Fibroblast of peridontal ligament (primary cell): ENCODE results near the gene GLRX2.

Experiments
- DNase-seq: peaks from one replicate; pipeline ENCODE4 v3.0.0-alpha.2; 2010; ENCODE audit errors: extremely low read depth

Gene GLRX2

DNA sequence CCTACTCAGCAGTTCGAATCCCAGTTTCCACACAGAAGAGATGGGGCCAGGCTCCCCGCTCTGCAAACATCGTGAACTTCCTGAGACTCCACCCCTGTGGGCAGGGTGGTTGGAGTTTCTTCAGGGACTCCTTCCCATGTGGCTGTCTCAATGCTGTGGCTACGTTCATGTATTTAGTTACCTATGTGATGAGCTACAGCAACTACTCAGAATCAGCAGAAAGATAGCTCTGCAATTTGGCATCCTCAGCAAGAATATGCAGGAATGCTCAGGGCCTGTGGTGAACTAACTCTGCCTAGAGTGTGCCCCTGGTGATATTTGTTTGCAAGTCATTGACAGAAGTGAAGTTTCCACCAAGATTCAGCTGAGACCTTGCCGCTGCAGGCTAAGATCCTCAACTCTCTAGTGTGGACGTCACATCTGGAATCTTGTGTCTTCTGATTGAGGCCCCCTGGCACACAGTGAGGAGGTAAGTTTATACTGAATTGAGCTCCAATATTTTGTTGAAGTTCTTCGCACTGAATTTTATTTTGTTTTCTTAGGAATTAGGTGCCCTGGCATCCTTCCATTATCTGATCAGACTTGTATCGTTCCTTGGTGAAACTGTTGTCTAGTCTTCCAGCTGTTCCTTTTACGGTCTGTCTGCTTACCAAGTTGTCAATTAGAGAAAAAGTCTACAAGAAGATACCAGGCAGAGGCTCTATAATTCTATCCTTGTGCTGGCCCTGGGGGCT, 8.2 kb upstream of the GLRX2 start:
- no peak for DNase-seq

DNA sequence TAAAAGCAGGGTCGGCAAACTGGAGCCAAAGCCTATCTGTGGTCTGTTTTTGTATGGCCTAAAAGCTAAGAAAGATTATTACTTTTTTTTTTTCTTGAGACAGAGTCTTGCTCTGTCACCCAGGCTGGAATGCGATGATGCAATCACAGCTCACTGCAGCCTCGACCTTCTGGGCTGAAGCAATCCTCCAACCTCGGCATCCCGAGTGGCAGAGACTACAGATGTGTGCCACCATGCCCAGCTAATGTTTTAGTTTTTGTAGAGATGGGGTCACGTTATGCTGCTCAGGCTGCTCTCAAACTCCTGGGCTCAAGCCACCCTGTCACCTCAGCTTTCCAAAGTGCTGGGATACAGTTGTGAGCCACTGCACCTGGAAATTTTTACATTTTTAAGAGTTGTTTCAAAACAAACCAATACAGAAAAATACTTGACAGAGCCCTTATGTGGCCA, 6.5 kb upstream of the GLRX2 start:
- DNase-seq = peak; percentile 86

DNA sequence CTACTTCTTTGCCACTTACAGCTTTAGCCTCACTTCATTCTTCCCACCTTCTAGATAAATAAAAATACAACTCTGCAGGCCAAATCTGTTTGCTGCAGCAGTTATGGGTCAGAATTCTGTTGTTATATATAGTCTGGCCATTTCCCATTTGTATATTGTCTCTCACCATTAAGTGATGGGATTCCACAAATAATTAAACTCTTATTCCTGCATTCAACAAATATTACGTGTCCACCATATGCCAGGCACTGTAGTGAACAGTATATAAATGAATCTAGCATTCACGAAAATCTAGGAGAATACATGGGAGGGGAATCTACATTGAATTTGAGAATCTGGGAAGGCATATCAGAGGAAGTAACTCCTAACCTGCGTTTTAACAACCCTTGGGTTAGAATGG, 5.7 kb upstream of the GLRX2 start:
- no peak for DNase-seq

DNA sequence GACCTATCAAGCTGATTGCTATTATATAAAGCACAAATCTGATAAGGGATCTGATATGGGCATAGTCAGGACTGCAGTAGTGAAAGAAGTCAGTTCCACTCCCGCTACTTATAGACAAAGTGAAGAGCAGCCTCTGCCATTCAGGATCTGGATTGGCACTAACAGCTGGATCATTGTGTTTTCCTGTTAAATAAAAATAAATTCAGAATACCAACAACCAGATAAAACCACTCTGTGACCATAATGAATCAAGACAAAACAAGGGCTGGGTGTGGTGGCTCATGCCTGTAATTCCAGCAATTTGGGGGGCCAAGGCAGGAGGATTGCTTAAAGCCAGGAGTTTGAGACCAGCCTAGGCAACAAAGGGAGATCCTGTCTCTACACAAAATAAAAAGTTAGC, 5.0 kb upstream of the GLRX2 start:
- no peak for DNase-seq

DNA sequence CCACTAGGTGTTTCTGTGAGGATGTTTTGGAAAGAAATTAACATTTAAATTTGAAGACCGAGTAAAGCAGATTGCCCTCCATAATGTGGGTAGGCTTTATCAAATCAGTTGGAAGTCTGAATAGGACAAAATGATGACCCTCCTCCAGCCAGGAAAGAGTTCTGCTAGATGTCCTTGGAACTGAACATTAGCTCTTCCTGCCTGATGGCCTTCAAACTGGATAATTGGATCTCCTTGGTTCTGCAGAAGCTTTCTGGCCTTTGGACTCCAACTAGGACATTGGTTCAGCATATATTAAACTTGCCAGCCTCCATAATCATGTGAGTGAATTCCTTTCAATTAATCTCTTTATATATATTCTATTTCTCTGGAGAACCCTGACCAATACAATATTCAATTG, 4.4 kb upstream of the GLRX2 start:
- no peak for DNase-seq

DNA sequence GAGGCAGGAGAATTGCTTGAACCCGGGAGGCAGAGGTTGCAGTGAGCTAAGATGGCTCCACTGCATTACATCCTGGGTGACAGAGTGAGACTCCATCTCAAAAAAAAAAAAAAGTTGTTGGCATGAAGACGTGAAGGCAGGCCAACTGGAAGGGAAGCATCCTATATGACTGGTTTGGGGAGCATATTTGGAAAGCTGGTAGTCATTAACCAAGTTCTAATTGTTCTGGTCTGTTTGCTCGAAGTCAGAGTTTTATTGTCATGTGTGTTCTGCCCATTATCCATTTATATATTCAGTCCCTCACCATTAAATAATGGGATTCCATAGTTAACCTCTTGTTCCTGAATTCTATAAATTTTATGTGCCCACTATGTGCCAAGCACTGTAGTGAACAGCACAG, 3.3 kb upstream of the GLRX2 start:
- no peak for DNase-seq

DNA sequence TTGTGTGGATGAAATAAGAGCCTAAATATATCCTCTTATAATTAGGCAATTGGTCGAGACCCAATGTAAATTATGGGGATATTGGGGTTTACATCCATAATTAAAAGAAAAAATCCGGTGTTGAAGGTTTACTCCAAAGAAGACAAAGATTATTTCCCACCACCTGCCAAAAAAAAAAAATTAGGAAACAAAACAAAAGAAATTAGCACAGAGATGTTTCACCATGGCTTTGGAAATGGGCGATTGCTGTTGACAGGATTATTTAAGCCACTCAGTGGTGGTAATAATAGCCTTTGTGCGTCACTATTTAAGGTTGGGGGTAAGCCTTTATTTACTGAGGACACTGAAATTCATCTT, 585 bp upstream of the GLRX2 start:
- no peak for DNase-seq

DNA sequence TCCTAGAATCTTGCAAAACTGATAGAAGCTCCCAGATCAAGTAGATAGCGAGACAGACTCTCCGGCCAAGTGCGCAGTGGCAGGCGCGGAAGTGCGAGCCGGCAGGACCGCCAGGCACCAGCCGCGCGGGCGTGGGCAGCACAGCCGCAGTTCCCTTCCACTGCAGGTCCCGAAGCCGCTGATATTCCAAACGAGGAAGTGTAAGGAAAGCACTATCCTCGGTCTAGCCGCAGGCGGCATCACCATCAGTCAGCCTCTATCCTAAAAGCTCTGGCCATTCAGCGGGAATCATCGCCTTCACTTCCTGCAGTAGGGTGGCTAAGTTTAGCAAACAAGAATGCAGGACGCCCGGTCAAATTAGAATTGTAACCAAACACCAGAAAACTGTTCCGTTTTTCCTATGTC, 710 bp downstream of the GLRX2 start:
- DNase-seq = no peak

DNA sequence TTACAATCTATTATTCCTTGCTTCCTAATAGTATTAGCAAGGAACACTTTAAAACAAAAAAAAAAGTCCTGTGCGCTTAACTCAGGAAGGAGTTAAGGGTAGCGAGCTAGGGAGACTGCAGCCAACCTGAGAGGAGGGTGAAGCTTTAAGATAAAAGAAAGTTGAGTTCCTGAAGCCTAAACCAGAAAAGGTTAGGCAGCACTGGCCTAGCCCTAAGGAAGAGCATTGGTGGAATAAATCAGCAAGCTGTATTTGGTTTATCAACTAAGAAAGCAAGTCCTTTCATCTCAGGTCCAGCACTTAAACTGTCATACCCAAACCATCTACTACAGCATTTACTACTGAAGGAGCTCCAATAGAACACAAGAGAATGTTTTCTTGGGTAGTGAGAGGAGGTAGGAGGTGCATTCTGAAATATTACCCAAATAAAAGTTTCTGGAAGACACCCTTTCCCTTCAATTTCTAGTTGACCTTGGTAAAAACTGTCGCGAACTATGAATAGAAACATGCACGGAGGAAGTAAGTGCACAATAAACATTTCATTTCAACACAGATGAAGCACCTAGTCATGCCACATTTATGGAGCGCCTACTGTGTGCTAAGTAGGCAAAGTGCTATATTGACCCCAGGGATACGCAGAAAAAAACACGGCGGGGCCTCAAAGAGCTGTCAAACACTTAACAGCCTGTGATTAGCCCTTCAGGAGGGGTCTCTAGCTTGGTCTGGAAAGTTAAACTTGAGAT, 1.3 kb downstream of the GLRX2 start:
- DNase-seq = peak; percentile 33

DNA sequence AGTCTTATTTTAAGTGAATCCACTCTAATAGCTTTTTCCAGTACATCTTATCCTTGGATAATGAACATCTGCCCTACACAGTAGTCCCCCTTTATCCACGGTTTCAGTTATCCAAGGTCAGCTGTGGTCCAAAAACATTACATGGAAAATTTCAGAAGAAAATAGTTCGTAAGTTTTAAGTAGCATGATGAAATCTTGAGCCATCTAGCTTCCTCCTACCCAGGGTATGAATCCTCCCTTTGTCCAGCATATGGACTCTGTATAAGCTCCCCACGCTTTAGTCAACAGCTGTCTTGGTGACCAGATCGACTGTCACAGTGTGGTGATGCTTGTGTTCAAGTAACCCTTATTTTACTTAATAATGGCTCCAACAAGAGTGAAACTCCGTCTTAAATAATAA, 2.6 kb downstream of the GLRX2 start:
- DNase-seq = no peak

DNA sequence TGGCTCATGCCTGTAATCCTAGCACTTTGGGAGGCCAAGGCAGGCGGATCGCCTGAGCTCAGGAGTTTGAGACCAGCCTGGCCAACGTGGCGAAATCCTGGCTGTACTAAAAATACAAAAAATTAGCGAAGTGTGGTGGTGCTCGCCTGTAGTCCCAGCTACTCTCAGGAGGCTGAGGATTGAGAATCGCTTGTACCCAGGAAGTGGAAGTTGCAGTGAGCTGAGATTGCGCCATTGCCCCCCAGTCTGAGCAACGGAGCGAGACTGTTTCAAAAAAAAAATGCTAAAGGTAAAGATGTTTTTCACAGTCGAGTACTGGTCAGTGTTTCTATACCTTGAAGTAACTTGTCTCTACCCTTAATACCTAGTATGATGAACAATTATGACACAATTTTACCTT, 11.1 kb downstream of the GLRX2 start:
- DNase-seq = no peak

DNA sequence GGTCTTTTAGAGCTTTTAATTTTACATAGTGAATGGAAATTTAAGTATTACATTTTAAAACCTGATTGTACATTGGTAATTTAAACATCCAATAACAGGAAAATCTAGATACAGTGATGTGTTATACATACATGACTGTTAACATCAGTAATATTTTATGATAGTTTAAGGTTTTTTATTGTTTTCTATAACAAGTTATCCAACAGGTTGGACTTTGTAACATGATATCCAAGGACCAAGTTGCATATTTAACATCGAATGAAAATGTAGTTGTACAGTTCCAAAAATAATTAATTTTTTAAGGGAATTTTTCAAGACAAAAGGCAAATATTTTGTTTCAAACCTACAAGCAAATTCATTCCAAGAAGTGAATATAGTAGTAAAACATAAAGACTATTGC, 14.3 kb downstream of the GLRX2 start:
- DNase-seq = no peak

DNA sequence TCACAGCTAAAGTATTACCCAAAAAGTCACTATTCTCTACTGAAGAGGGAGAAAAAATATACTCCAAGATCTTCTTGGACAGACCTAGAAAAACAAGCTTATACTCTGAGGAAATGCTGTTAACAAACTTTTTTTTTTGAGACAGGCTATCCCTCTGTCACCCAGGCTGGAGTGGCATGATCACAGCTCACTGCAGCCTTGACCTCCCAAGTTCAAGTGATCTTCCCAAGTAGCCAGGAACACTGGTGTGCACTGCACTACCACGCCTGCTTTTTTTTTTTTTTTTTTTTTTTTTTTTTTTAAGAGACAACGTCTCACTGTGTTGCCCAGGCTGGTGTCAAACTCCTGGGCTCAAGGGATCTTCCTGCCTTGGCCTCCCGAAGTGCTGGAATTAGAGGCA, 17.3 kb downstream of the GLRX2 start:
- DNase-seq = no peak

DNA sequence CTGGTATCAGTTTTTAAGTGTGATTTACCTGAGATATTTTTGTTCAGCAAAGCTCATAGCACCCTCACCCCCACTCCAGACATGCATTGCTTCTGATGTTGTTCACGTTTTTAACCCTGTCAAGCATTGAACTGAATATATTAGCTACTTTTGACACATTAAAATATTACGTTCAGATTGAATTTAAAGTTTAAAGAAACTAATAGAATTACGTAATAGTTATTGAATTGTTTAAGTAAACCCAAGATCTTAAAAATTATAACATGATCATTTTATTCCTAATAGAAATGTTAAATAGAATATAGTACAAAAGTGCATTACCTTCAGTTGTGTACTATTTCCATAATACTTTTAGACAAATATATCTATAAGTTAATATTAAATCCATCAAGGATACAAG, 18.9 kb downstream of the GLRX2 start:
- no peak for DNase-seq

DNA sequence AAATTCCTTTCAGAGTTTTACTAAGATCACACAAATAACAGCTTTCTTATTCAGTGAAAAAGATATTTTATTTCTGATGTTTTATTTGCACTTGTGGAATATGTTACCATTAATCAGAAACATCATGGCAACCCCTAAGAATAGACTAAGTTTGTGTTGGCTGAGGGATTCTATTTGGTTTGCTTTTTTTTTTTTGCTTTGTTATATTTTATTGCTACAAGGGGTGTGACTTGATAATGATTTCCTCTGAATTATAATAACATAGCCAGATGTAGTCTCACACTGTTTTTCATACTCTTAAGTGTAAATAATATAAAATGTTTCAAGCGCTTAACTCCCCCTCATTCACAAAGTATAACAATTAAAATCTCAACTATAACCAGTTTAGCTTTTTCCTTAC, 20.0 kb downstream of the GLRX2 start:
- no peak for DNase-seq

DNA sequence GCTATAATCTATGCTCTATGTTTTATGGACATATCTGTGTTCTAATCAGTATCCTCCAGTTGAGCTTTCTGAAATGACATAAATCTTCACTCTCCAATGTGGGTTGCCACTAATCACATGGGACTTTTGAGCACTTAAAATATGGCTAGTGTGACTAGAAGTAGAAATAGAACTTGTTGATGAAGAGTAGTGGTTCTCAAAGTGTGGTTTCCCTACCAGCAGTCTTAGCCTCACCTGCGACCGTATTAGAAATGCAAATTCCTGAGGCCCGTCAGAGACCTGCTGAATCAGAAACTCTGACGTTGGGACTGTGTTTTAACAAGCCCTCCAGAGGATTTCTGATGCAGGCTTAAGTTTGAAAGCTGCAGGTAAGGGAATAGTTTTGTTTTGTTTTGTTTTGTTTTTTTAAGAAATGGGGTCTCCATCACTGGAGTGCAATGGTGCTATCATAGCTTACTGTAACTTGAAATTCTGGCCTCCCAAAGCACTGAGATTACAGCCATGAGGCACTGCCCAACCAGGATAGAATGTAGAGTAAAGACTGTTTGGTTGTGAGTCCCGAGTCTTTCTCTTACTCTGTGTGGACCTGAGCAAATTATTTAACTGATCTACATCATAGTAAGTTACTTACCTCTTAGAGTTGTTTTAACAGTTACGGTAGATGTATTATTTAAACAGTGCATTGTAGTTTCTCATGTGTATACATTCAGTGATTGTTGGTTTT, 21.7 kb downstream of the GLRX2 start:
- DNase-seq = no peak

DNA sequence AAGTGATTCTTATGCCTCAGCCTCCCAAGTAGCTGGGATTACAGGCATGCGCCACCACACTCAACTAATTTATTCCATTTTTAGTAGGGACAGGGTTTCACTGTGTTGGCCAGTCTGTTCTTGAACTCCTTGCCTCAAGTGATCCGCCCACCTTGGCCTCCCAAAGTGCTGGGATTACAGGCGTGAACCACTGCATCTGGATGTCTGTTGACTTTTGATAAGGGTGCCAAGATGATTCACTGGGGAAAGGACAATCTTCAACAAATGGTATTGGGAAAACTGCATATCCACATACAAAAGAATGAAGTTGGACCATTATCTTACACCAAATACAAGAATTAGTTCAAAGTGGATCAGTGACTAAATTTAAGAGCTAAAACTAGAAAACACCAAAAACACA, 26.0 kb downstream of the GLRX2 start:
- no peak for DNase-seq

DNA sequence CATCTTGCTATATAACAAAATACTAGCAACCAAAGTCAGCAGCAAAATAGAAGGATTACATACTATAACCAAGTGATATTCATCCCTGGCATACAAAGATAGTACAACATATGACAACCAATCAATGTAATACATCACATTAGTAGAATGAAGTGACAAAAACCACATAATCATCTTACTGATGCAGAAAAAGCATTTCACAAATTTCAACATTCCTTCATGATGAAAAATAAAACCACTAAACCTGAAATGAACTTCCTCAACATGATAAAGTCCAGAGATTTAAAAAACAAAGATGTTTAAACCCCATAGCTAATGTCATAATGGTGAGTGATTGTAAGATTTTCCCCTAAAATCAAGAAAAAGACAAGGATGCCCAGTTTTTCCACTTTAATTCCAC, 27.2 kb downstream of the GLRX2 start:
- peak; percentile 2 for DNase-seq

DNA sequence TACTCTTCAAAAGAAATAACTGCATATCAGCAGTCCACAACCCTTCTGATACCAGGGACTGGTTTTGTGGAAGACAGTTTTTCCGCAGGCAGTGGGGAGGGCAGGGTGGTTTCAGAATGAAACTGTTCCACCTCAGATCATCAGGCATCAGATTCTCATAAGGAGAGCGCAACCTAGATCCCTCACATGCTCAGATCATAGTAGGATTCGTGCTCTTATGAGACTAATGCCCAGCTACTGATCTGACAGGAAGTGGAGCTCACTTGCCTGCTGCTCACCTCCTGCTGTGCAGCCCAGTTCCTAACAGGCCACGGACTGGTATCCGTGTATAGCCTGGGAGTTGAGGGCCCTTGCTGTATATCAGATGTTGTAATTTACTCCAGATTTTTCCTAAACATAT, 34.3 kb downstream of the GLRX2 start:
- DNase-seq = no peak

DNA sequence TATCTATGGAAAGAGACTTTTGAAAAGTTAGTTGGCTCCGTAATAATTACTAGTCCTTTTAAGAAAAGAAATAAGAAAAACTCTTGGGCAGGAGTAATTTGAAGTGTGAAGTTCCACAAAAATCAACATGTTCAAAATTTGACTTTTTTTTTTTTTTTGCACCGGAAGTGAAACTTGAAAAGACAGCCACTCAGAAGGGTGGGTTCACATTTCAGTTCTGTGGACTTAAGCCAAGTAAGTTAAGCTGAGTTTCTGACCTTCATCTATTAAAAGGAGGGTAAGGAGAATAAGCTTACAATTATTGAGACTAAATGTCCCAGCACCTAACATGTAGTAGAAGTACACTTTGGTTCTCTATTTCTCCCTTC, 34.8 kb downstream of the GLRX2 start:
- DNase-seq = peak; percentile 8

DNA sequence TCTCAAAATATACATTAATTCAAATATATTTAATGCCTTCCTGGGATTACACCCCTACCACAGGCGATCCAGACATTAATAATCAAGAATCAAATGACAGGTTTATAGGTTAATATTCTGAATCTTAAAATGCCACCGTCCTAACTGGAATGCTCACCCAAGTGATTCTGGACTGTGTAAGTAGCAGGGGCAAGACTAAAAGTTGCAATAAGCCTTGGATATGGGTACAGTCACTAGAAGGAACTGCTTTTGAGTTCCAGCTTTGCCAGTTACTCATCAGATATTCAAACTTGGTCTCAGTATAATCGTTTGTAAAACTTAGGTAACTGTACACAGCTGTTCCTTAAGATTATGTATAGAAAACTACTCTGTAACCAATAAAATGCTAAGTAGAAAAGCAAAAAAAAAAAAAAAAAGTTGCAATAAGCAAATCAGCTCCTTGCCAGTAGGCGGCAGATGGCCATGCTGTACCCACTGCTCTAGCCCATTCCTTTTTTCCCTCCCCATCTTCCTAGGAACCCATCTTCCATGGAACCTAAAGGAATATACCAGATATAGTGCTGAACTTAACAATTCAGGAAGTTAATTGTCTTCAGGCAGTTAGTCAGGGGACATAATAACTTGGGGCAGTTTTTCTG, 35.3 kb downstream of the GLRX2 start:
- DNase-seq = peak; percentile 8

DNA sequence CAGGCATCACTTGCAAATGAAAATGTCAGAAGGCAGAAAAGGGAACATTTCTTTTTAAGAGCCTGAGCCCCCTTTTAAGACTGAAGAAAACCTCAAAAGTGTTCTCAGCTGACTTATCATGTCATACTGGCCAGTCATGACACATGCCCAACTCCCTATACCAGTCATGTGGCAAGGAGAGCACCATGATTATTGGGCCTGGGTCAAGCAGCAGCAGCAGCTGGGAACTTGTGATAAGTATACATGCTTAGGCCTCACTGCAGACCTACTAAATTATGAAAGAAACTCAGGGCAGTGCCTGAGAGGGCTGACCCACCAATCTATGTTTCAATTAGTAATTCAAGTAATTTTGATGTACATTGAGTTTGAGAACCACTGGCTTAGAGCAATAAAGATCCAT, 37.2 kb downstream of the GLRX2 start:
- no peak for DNase-seq

DNA sequence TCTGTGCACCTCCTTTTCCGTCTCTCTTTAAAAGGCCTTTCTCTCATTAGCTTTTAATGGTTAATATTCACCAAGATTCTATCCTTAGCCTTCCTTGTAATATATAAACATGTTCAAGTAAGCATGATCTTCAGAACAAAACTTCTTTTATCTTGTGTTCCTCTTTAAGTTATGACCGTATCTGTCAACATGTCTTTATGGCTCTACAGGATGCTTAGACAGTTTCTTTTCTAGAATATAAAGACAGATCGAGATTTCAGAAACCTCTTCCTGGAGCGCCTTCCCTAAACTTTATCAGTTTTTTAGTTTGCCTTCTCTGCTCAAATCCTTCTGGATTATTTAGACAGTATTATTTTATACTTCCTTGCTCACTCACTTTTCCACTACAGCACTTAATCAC, 38.6 kb downstream of the GLRX2 start:
- DNase-seq = no peak
